Cardiac muscle cell (in vitro differentiated cells and primary cell): ENCODE measurements around the gene DAAM1. TPM values are rescaled to one million over a fixed set of nuclear protein-coding genes. Genes with fewer than 3 reads are reported as not detected.

Experiments used
- DNase-seq, 2 donors: peaks; one replicate each; pipeline versions ENCODE4 v3.0.0 to v3.0.0-alpha.2; 2010 to 2017; ENCODE audit warnings: low read depth in 1 of 2, low spot score in 1 of 2
- H3K27ac ChIP-seq: fragments of 200-600 bp; sonication (generic); 2 replicates; pipeline ENCODE4 v1.5.1; 2016
- H3K27me3 ChIP-seq: fragments of 200-600 bp; sonication (generic); 2 replicates; pipeline ENCODE4 v1.6.0; 2016; ENCODE audit warnings: control low read depth
- H3K36me3 ChIP-seq: fragments of 200-600 bp; sonication (generic); 2 replicates; pipeline ENCODE4 v1.5.1; 2016; ENCODE audit warnings: control low read depth
- H3K4me1 ChIP-seq: fragments of 200-600 bp; sonication (generic); 2 replicates; pipeline ENCODE4 v1.8.1; 2017; ENCODE audit warnings: low read depth, mild to moderate bottlenecking, mixed run types
- H3K4me3 ChIP-seq: fragments of 200-600 bp; sonication (generic); 2 replicates; pipeline ENCODE4 v1.5.1; 2016; ENCODE audit warnings: mild to moderate bottlenecking
- H3K9me3 ChIP-seq: fragments of 200-600 bp; sonication (generic); 2 replicates; pipeline ENCODE4 v1.5.1; 2017; ENCODE audit warnings: low read depth, mild to moderate bottlenecking, control low read depth
- polyA plus RNA-seq: library from polyadenylated mRNA; unstranded; fragments of >200 nt; fragmentation: Nextera tagmentation; extraction: Ambion mirVana; gene quantifications from 2 replicates; pipeline ENCODE4 v1.2.1, GENCODE V29; 2016
- total RNA-seq: library from RNA; depleted of rRNA; stranded (reverse); fragments of >200 nt; gene quantifications from 2 replicates; pipeline ENCODE4 v1.2.3, GENCODE V29; 2016
- TF ChIP-seq, protein P1 (sequence below): IDR thresholded peaks from 2 replicates; pipeline ENCODE4 v1.5.1; 2012; ENCODE audit warnings: low read depth, mild to moderate bottlenecking, low read length

DAAM1 gene
- total and polyA plus RNA-seq, 2 experiments from 2014 or later: 33.9 to 34.2 TPM

DNA sequence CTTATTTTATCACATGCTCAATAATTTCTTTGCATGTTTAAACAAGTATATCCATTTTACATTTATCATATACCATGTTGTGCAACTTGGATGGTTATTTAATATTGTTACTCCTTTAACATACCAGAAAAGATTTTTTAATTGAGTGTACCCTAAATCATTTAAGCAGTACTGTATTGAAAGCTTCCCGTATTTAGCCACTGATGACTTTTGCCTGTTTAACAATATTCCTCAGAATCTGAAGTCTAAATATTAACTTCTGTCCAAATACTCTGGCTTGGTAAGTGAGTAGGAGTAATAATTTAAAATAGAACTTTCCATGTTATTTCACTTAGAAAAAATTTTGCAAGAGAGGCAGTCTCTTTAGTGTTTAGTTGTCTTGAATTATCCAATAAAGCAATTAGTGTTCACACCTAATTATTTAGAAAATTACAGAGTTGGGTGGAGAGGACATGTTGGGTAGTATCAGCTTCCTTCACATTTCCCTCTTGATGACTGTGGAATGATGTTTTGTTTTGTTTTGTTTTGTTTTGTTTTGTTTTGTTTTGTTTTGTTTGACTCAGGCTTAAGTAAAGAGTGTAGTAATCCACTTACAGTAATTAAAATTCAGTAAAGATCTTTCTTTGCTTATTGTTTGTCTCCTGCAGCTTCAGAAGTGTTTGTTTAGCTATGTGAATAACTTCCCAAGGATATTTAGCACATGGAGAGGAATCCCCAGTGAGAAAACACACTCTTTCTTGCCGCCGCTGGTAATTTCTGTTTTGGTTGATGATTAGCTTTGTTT, 59.5 kb downstream of the DAAM1 start:
- H3K4me1 ChIP-seq: peaks cover 17% of the 10 kb centered on the region
- H3K36me3 ChIP-seq: no peaks in the 10 kb centered on the region
- H3K27ac ChIP-seq: no peak overlapping the region
- TF ChIP-seq, protein P1, sequence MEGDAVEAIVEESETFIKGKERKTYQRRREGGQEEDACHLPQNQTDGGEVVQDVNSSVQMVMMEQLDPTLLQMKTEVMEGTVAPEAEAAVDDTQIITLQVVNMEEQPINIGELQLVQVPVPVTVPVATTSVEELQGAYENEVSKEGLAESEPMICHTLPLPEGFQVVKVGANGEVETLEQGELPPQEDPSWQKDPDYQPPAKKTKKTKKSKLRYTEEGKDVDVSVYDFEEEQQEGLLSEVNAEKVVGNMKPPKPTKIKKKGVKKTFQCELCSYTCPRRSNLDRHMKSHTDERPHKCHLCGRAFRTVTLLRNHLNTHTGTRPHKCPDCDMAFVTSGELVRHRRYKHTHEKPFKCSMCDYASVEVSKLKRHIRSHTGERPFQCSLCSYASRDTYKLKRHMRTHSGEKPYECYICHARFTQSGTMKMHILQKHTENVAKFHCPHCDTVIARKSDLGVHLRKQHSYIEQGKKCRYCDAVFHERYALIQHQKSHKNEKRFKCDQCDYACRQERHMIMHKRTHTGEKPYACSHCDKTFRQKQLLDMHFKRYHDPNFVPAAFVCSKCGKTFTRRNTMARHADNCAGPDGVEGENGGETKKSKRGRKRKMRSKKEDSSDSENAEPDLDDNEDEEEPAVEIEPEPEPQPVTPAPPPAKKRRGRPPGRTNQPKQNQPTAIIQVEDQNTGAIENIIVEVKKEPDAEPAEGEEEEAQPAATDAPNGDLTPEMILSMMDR: no peak
- no peak for DNase-seq
- H3K9me3 ChIP-seq: no peaks in the 10 kb centered on the region
- H3K27me3 ChIP-seq: no peaks in the 10 kb centered on the region
- no peak overlapping the region for H3K4me3 ChIP-seq

DNA sequence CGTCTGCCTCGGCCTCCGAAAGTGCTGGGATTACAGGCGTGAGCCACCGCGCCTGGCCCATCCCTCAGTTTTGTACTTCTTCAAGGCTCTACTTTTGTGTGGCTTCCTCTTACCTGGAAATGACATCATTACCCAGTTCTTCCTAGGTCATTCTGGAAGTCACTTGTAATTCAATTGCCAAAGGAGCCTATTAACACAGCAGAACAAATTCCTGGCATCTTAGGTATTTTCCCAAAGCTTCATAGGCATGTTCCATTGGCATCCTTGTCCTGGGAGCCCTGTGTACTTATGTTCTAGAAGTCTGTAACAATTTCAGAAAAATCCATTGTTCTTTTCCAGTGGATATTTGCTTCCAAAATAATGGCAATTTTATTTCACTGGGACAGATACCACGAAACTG, 60.6 kb downstream of the DAAM1 start:
- no peak for DNase-seq
- no peak overlapping the region for H3K4me3 ChIP-seq
- peak overlapping the region; percentile 29 for H3K27ac ChIP-seq
- no peaks in the 10 kb centered on the region for H3K36me3 ChIP-seq
- no peaks in the 10 kb centered on the region for H3K9me3 ChIP-seq
- no peaks in the 10 kb centered on the region for H3K27me3 ChIP-seq
- TF ChIP-seq, protein P1: no peak
- peaks cover 24% of the 10 kb centered on the region for H3K4me1 ChIP-seq

DNA sequence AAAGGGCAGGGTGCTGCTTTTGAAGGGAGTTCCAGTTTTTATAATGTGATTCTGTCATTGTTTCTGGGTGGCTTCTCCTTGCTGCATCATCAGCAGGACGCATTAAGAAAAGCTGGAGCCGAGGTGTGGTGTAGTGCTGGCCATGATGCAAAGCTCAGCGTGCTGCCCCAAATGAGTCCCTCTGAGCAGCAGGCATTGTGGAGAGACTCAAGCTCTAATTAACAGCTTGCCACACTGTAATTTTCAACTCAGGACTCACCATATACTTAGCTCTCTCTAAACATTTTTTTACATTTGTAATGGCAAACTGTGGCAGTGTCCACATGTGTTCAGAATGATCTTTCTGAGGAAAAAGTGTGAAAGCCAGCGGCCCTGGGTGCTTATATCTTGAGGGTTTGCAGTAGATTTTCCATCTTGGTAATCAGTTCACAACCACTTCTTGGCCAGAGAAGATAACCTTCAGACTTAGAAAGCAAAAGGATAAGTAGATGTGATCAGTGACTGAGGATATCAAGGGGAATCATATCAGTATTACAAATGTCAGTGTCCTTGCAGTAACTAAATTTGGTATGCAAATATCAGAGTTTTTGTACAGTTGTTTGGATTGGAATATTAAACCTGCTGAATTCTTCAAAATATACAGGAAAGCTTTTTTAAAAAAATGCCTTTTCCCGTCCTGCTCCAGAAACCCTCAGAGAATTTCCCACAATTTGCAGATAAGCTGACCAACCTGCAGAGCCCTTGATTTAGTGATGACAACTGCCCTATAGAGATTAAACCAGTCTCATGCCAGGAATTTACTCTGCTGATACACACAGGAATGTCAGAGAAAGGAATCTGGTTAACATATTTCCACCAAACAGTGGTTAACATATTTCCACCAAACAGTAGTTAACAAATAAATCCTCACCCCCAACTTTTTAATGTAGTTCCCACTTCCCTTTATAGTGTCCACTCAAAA, 63.6 kb downstream of the DAAM1 start:
- H3K4me1 ChIP-seq: peaks cover 41% of the 10 kb centered on the region
- DNase-seq: peak; percentile 70 to 90
- TF ChIP-seq, protein P1: no peak

DNA sequence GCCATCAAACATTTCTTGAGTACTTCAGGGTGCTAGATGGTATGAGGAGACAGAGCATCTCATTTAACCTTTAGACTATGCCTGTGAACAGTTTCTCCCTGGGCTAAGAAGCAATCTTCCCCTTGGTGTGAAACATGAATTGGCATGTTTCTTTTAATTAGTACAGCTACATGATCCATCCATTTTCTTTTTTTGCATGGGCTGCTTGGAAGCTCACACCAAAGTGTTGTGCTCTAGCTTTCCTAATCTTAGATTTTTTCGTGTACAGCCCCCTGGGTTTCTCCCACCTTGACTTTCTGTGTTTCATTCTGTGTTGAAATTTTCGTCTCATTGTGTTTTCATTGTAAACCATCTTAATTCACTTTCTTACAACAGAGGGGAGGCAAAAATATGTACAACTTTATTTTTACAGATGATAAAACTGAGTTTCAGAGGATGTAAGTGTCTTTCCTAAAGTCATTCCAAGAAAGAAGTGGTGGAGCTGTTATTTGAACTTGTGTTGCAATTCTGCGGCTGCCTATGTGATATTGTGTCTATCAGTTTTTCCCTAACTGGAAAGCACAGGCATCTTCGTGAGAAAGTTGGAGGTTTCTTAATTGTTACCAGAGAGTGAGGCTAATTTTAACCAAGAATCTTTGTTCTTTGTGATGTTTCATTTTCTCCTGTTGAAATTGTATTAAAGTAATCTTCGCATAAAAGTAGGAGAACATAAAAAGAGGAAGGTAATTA, 64.5 kb downstream of the DAAM1 start:
- DNase-seq: peak in 1 of 2 donors; percentile 87
- TF ChIP-seq, protein P1: no peak
- Histone ChIP-seq H3K36me3 (no peaks in the 10 kb centered on the region), H3K9me3 (no peaks in the 10 kb centered on the region), H3K4me1 (peaks cover 41% of the 10 kb centered on the region), H3K27me3 (no peaks in the 10 kb centered on the region), H3K4me3 (no peak overlapping the region), H3K27ac (peak overlapping the region; percentile 97)

More for the DNA sequence above, 63.6 kb downstream of the DAAM1 start:
- no peak overlapping the region for H3K4me3 ChIP-seq
- no peaks in the 10 kb centered on the region for H3K36me3 ChIP-seq
- H3K9me3 ChIP-seq: no peaks in the 10 kb centered on the region
- no peaks in the 10 kb centered on the region for H3K27me3 ChIP-seq
- peak overlapping the region; percentile 97 for H3K27ac ChIP-seq

DNA sequence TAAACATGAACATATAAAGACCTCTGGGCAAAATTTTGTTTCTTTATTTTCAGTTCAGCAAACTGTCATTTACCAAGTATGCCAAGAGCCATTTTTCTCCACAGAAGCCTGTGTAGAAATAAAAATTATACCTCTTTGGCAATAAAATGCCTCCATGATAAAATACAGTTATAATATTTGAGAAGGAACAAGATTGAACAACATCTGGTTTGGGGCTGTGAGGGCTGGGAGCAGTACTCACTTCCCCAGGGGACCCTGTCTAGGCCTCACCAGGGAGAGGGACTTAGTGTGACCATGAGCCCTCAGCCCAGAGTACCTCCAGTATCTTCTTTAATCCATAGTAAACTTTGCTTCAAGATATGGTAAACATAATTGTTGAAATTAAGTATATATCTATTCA, 65.1 kb downstream of the DAAM1 start:
- no peak overlapping the region for H3K4me3 ChIP-seq
- H3K27ac ChIP-seq: peak overlapping the region; percentile 97
- peaks cover 41% of the 10 kb centered on the region for H3K4me1 ChIP-seq
- H3K9me3 ChIP-seq: no peaks in the 10 kb centered on the region
- no peak for DNase-seq
- no peaks in the 10 kb centered on the region for H3K27me3 ChIP-seq
- TF ChIP-seq, protein P1: no peak
- no peaks in the 10 kb centered on the region for H3K36me3 ChIP-seq
